NB4 (cell line): ENCODE measurements around the gene SGSH.
A peak's percentile ranks its signal among the peaks of the same experiment; 100 is the strongest.
"Not testable (repeated sequence)": the region's sequence is repeated elsewhere in the genome, so short reads cannot be mapped to it uniquely, and the experiment has no call there.

Source experiments
- DNase-seq: peaks from one replicate; pipeline ENCODE4 v3.0.0; 2010; ENCODE audit warnings: low read depth
- H3K4me3 ChIP-seq: one replicate; pipeline ENCODE4 v1.5.1; 2011; ENCODE audit warnings: mild to moderate bottlenecking, low read depth, low read length, moderate library complexity
- MYC ChIP-seq: IDR thresholded peaks from 2 replicates; pipeline ENCODE4 v1.6.1; 2011; ENCODE audit warnings: low read depth, low read length
- POLR2A ChIP-seq: IDR thresholded peaks from 2 replicates; pipeline ENCODE4 v1.6.1; 2011; ENCODE audit warnings: mild to moderate bottlenecking; ENCODE audit not compliant: insufficient read length; ENCODE audit errors: extremely low read depth
- TF ChIP-seq, protein P1 (sequence below): IDR thresholded peaks from one replicate; pipeline ENCODE4 v1.5.1; 2012; ENCODE audit warnings: low read depth, low read length
- TF ChIP-seq, protein P2 (sequence below): IDR thresholded peaks from 2 replicates; pipeline ENCODE4 v1.6.1; 2011; ENCODE audit warnings: low read depth, low read length

Gene SGSH

DNA sequence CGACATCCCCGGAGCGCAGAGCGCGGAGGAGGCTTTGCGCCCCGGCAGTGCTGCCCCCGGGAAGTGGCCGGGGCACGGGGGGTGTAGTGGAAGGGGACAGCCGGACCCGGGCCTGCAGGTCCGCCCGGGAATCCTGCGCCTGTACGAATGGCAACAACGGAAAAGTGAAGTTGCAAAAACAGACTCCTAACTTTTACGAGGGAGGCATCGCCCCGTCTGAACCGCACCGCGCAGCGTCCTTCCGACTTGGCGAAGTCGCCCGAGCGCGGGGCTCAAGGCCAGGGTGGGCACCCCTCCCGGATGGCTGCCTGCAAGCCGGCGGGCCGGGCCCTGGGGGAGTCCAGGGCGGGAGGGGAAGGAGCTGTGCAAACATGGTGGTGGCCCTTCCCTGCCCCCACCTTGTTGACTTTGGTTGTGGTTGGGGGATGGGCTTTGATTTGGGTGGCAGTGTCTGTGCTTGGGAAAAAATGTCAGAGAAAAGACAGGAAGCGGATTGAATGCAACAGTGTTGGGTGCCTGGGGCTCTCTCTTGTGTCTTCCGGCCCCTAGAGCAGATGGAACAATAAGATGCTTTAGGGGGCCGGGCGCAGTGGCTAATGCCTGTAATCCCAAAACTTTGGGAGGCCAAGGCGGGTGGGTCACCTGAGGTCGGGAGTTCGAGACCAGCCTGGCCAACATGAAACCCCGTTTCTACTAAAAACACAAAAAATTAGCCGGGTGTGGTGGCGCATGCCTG is 41.2 kb upstream of the SGSH start:
- peak overlapping the region; percentile 68 for H3K4me3 ChIP-seq
- TF ChIP-seq, protein P1, sequence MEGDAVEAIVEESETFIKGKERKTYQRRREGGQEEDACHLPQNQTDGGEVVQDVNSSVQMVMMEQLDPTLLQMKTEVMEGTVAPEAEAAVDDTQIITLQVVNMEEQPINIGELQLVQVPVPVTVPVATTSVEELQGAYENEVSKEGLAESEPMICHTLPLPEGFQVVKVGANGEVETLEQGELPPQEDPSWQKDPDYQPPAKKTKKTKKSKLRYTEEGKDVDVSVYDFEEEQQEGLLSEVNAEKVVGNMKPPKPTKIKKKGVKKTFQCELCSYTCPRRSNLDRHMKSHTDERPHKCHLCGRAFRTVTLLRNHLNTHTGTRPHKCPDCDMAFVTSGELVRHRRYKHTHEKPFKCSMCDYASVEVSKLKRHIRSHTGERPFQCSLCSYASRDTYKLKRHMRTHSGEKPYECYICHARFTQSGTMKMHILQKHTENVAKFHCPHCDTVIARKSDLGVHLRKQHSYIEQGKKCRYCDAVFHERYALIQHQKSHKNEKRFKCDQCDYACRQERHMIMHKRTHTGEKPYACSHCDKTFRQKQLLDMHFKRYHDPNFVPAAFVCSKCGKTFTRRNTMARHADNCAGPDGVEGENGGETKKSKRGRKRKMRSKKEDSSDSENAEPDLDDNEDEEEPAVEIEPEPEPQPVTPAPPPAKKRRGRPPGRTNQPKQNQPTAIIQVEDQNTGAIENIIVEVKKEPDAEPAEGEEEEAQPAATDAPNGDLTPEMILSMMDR = no peak
- TF ChIP-seq POLR2A = no peak
- TF ChIP-seq, protein P2, sequence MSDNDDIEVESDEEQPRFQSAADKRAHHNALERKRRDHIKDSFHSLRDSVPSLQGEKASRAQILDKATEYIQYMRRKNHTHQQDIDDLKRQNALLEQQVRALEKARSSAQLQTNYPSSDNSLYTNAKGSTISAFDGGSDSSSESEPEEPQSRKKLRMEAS = no peak
- TF ChIP-seq MYC = no peak
- DNase-seq = peak; percentile 71

DNA sequence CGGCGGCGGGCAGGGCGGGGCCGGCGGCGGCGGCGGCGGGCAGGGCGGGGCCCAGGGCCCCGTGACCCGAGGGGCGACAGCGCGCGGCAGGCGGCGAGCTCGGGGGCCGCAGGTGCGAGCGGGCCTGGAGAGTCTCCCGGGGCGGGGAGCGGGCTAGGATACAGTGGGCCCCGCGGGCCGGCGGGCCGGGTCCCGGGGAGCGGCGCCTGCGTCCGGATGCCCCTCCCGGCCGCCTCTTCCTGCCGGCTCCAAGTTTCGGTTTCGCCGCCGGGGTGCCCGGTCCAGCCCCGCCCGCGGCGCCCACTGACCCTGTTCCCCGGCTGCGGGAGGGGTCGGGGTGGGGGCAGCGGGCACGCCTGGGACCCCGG is 40.6 kb upstream of the SGSH start, which contains the start of gene RNF213:
TSS of gene RNF213 (plus strand) at position 62 of the 368 bp plus-strand sequence. CDS start 2,830 bp downstream, outside the sequence.
- H3K4me3 ChIP-seq = peak within 1 kb of the TSS; percentile 68
- TF ChIP-seq, protein P1 = no peak
- peak; percentile 33 for TF ChIP-seq POLR2A
- TF ChIP-seq, protein P2 = no peak
- no peak for TF ChIP-seq MYC
- DNase-seq = peak; percentile 59

DNA sequence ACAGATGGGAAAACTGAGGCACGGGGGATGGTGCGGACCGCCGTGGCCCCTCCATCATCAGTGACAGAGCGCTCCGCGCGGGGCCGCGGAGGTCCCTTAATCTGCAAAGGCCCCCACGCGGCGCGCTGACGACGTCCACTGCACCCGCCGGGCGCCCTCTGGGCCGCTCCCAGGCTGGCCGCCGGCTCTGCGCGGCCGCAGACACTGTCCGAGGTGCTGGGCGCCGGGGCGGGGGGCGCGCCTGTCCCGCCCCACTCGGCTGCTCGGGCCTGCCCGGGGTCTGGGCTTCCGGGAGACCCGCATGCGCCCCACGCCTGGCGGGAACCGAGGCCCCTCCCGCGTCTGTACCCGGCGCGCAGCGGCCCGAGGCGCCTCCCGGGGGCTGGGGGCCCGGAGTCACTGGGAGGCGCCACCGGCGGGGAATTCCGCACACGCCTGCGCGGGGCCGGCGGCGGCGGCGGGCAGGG is 40.0 kb upstream of the SGSH start:
- TF ChIP-seq POLR2A (no peak), MYC (peak; percentile 35)
- TF ChIP-seq, protein P1 = no peak
- TF ChIP-seq, protein P2 = no peak; the same call in 1 of the 2 replicates
- DNase-seq = peak; percentile 78
- peak overlapping the region; percentile 40 for H3K4me3 ChIP-seq

DNA sequence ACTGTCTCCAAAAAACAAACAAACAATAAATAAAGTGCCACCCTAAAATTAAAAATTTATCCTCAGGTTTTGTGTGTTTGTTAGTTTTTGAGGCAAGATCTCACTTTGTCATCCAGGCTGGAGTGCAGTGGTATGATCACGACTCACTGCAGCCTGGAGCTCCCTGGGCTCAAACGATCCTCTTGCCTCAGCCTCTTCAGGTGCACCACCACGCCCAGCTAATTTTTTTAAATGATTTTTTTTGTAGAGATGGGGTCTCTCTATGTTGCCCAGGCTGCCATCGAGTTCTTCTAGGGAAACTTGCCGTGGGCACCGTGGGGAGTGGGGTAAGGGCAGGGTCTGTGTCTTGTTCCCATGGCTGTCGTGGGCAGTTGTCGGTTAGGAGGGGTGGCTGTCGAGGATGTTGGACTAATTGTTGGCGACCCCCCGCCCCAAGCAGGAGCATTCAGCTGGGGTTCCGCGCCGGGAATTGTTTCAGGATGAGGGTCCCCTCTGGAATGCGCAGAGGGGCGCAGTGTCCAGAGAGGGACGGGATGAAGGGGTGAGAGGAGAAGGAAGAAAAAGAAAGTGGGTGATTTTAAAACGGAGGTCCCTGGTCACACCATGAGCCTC is 39.4 kb upstream of the SGSH start:
- no peak for DNase-seq
- TF ChIP-seq, protein P2 = no peak
- TF ChIP-seq, protein P1 = no peak
- TF ChIP-seq MYC (no peak), POLR2A (no peak)

DNA sequence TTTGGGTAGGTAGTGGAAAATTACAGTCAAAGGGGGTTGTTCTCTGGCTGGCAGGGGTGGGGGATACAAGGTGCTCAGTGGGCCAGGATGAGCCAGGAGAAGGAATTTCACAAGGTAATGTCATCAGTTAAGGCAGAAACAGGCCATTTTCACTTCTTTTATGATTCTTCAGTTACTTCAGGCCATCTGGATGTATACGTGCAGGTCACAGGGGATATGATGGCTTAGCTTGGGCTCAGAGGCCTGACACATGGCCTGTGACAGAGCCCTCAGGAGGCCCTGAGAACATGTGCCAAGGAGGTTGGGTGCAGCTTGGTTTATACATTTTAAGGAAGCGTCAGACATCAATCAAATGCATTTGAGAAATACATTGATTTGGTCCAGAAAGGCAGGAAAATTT is 38.2 kb upstream of the SGSH start:
- DNase-seq, H3K4me3 ChIP-seq: not testable (repeated sequence)

More for the DNA sequence above, 39.4 kb upstream of the SGSH start:
- H3K4me3 ChIP-seq = peak overlapping the region; percentile 40

DNA sequence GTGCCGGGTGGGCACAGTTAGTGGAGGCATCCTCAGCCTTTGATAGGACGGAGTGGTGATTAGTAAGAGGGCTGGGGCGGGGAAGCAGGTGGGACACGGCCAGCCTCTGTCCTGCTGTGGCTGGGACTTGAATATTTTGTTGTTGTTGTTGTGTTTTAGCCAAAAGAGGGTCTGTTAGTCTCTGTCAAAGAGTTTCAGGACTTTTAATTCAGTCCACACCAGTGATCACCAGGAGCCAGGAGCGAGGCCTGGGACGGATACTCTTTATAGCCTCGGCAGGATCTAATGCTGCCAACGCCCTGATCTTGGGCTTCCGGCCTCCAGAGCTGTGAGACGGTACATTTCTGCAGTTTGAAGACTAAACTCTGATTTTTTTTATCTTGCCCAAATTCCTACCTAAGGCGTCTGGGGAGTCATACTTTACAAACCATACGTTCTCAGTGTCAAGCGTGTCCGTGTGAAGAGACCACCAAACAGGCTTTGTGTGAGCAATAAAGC is 37.6 kb upstream of the SGSH start:
- H3K4me3 ChIP-seq = no peak overlapping the region
- no peak for DNase-seq
- no peak for TF ChIP-seq MYC
- no peak for TF ChIP-seq POLR2A

DNA sequence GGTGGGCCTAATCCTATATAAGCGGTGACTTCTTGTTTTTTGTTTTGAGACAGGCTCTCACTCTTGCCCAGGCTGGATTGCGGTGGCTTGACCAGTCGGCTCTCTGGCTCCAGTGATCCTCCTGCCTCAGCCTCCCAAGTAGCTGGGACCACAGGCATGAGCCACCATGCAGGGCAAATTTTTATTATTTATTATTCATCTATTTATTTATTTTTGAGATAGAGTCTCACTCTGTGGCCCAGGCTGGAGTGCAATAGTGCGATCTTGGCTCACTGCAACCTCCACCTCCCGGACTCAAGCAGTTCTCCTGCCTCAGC is 35.9 kb upstream of the SGSH start:
- no peak for TF ChIP-seq POLR2A
- TF ChIP-seq, protein P2 = no peak
- TF ChIP-seq MYC = no peak
- TF ChIP-seq, protein P1 = no peak
- no peak for DNase-seq
- H3K4me3 ChIP-seq = no peak overlapping the region
